CMK (cell line): Measurements from ENCODE around the gene ROPN1L.

Experiments
- DNase-seq: peaks from one replicate; pipeline ENCODE4 v3.0.0-alpha.2; 2010; ENCODE audit warnings: low read depth

Gene ROPN1L

GRCh38 chr5:10427978-10428377 lies 13.7 kb upstream of the ROPN1L start:
- DNase-seq = no peak

- DNase-seq = no peak
Observed at GRCh38 chr5:10431415-10431814, 10.3 kb upstream of the ROPN1L start.

GRCh38 chr5:10432059-10433008 lies 9.3 kb upstream of the ROPN1L start:
- no peak for DNase-seq

GRCh38 chr5:10434392-10434791 lies 7.3 kb upstream of the ROPN1L start:
- no peak for DNase-seq

GRCh38 chr5:10438301-10438700 lies 3.4 kb upstream of the ROPN1L start:
- no peak for DNase-seq

GRCh38 chr5:10439692-10440091 lies 2.0 kb upstream of the ROPN1L start:
- DNase-seq = no peak

- no peak for DNase-seq
Observed at GRCh38 chr5:10440367-10440990, 1.2 kb upstream of the ROPN1L start.

- DNase-seq = no peak
Observed at GRCh38 chr5:10441992-10442435, 335 bp downstream of the ROPN1L start.

GRCh38 chr5:10442576-10442975 lies 897 bp downstream of the ROPN1L start:
- DNase-seq = no peak

GRCh38 chr5:10445352-10445751 lies 3.7 kb downstream of the ROPN1L start:
- peak; percentile 64 for DNase-seq

GRCh38 chr5:10446490-10446889 lies 4.8 kb downstream of the ROPN1L start:
- DNase-seq = no peak

- DNase-seq = no peak
Observed at GRCh38 chr5:10447041-10447440, 5.4 kb downstream of the ROPN1L start.

- no peak for DNase-seq
Observed at GRCh38 chr5:10448754-10449360, 7.2 kb downstream of the ROPN1L start.

GRCh38 chr5:10451137-10451824 lies 9.6 kb downstream of the ROPN1L start:
- no peak for DNase-seq

- DNase-seq = peak; percentile 60
Observed at GRCh38 chr5:10452768-10453331, 11.2 kb downstream of the ROPN1L start.

GRCh38 chr5:10453545-10453944 lies 11.9 kb downstream of the ROPN1L start:
- DNase-seq = no peak

- DNase-seq = no peak
Observed at GRCh38 chr5:10454591-10455276, 13.1 kb downstream of the ROPN1L start.

GRCh38 chr5:10455277-10455670 lies 13.6 kb downstream of the ROPN1L start:
- no peak for DNase-seq

GRCh38 chr5:10456583-10457420 lies 15.1 kb downstream of the ROPN1L start:
- no peak for DNase-seq
